ENCODE data around the gene ASTN2. TPM values are rescaled to one million over a fixed set of nuclear protein-coding genes. Genes with fewer than 3 reads are reported as not detected.

The ASTN2 gene
- total RNA-seq, 6 experiments from 2014 or later, result 0.91 to 3.1 (median 2.5) TPM

GRCh38 chr9:116685166-116685565, 729.7 kb downstream of the ASTN2 start:
- 83% methylated on average over 2 of the region's 4 CpGs for WGBS (ENCODE audit: insufficient coverage, low coverage, low lambda C conversion rate, missing lambda C conversion rate)
- Histone ChIP-seq H3K4me3 (no peak overlapping the region), H3K4me1 (peaks cover 0 to 18% (median 7%) of the 10 kb centered on the region in 4 donors), H3K36me3 (no peaks in the 10 kb centered on the region), H3K9me3 (no peaks in the 10 kb centered on the region), H3K27me3 (no peaks in the 10 kb centered on the region), H3K27ac (no peak overlapping the region)
- no peak for TF ChIP-seq CTCF (IDR thresholded peaks at IDR 0.05)
- no peak for TF ChIP-seq POLR2A (IDR thresholded peaks at IDR 0.05)
- intact Hi-C loops (cut with DNase I), result no loop called here
- no peak for DNase-seq
- no peak for ATAC-seq

GRCh38 chr9:116683535-116683934, 731.3 kb downstream of the ASTN2 start:
- DNase-seq (no peak), ATAC-seq (no peak)
- TF ChIP-seq POLR2A (IDR thresholded peaks at IDR 0.05) (no peak), CTCF (IDR thresholded peaks at IDR 0.05) (no peak)
- no peaks in the 10 kb centered on the region for H3K9me3 ChIP-seq
- intact Hi-C loops (cut with DNase I), result no loop called here
- H3K27ac ChIP-seq, result no peak overlapping the region
- H3K36me3 ChIP-seq, result no peaks in the 10 kb centered on the region
- H3K4me1 ChIP-seq, result peaks cover 0 to 7% (median 2%) of the 10 kb centered on the region in 4 donors
- no peaks in the 10 kb centered on the region for H3K27me3 ChIP-seq
- H3K4me3 ChIP-seq, result no peak overlapping the region

- 94% methylated on average over 3 of the region's 5 CpGs for WGBS (ENCODE audit: insufficient coverage, low coverage, low lambda C conversion rate, missing lambda C conversion rate)
Measured at GRCh38 chr9:116674210-116674980, 740.5 kb downstream of the ASTN2 start.

GRCh38 chr9:116673375-116673774, 741.5 kb downstream of the ASTN2 start:
- ATAC-seq (no peak), DNase-seq (no peak)
- H3K4me1 ChIP-seq, result no peaks in the 10 kb centered on the region
- WGBS (ENCODE audit: insufficient coverage, low coverage, low lambda C conversion rate, missing lambda C conversion rate), result 100% methylated on average over 1 of the region's 1 CpG
- H3K4me3 ChIP-seq, result no peak overlapping the region
- no peaks in the 10 kb centered on the region for H3K36me3 ChIP-seq
- TF ChIP-seq POLR2A (IDR thresholded peaks at IDR 0.05) (no peak), CTCF (IDR thresholded peaks at IDR 0.05) (no peak)
- H3K27ac ChIP-seq, result no peak overlapping the region
- H3K27me3 ChIP-seq, result no peaks in the 10 kb centered on the region
- H3K9me3 ChIP-seq, result no peaks in the 10 kb centered on the region
- intact Hi-C loops (cut with DNase I), result no loop called here

More at GRCh38 chr9:116674210-116674980, 740.5 kb downstream of the ASTN2 start:
- ATAC-seq (no peak), DNase-seq (no peak)
- no peak for TF ChIP-seq CTCF (IDR thresholded peaks at IDR 0.05)
- TF ChIP-seq POLR2A (IDR thresholded peaks at IDR 0.05), result no peak
- Histone ChIP-seq H3K27me3 (no peaks in the 10 kb centered on the region), H3K9me3 (no peaks in the 10 kb centered on the region), H3K4me3 (no peak overlapping the region), H3K4me1 (no peaks in the 10 kb centered on the region), H3K27ac (no peak overlapping the region), H3K36me3 (no peaks in the 10 kb centered on the region)
- intact Hi-C loops (cut with DNase I), result no loop called here

All from right lobe of liver (tissue), 6 donors.